ENCODE results near the gene SKI.
"Not testable (repeated sequence)": the region's sequence is repeated elsewhere in the genome, so short reads cannot be mapped to it uniquely, and the experiment has no call there.

SKI gene

DNA sequence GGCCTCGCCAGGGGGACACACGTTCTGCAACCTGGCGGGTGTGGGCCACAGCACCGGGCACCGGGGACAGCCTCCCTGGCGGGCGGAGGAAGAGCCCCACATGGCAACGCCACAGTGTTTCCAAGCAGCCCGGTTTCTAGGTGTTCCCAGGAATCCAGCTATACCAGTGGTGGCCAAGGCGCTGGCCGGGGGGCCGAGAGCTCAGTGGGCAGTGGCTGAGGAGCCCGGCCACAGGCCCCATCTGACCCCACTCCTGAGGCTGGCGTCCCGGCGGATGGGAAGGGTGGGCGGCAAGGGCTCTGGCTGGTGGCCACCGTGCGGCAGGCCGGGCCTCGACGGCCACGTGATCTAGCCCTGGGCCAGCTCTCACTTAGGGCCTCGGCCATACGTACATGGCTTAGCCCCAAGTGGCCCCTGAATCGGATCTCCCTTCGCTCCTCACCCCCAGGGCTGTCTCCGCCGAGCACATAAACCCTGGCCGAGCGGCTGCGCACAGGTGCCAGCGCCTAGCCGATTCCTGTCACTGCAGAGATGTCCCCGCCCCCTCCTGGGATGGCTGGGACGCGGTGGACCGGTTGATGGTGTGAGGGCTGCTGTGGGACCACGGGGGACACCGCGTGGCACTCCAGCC lies 94.6 kb downstream of the SKI start:
- DNase-seq (ENCODE audit: low read depth) = no peak

DNA sequence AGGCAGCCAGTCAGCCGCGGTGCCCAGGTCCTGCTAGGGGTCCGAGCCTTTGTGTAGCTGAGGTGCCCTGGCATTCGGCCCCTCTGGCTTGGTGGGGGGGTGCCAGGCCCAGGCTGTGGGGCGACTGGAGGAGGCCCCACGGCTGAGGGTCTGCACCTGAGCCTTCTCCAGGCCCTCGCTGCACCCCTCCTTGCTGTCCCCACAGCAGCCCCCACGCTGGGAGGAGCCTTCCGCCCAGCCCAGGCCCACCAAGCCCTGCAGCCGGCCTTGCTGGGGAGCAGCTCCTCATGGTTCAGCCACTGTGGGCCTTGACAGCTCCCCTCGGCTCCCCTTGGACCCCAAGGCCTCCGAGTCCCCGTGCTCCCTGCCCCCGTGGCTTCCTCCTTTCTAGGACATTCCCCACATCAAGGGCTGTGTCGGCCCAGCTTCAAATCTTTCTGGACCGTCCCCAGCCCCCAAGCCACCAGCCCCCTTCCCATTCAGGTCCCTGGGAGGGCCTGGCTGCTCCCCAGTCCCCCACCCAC lies 95.4 kb downstream of the SKI start:
- DNase-seq (ENCODE audit: low read depth) = no peak

DNA sequence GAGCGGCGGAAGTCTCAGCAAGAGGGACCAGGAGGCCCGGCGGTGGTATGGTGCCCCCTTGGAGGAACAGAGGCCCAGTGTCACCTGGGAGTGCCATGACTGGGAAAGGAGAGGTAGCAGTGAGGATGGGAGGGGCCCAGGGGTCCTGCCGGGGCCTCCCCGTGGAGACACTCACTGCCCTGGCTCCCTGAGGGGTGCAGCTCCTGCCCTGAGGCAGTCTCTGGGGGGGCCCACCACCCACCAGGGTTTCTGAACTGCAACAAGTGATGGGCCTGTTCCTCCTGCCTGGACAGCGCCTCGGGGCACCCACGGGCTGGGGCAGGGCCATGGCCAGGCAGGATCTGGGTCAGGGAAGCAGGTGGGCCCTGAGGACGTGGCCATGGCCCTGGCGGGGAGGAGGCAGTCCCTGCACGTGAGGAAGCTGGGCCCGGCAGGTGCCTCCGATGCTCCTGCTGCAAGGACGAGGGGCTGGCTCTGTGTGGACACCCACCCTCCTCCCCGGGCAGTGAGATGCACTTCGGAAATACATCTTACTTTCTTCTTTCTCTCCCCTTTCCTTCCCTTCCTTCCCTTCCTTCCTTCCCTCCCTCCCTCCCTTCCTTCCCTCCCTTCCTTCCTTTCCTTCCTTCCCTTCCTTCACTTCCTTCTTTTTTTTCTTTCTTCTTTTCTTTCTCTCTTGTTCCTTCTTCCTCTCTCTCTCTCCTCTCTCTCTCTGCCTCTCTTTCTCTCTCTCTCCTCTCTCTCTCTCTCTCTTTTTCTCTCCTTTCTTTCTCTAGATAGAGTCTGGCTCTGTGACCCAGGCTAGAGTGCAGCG lies 96.6 kb downstream of the SKI start:
- no peak for DNase-seq (ENCODE audit: low read depth)

DNA sequence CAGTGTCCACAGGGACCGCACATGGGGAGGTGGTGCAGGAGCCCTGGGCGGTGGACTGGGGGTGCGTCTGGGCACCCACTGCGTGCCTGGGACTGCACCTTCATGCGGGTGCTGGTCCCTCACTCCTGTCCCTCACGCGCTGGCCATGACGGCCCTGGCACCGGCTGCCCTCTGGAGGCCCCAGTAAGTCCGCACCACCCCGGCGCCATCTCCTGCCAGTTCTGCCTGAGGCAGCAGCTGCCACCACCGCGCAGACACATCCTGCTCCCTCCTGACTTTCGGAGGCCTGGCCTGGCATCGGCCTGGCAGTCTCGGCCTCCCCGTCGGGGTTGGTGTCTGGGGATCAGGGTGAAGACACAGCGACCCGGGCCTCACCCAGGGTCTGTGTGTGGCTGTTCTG lies 98.4 kb downstream of the SKI start:
- no peak for DNase-seq (ENCODE audit: low read depth)

DNA sequence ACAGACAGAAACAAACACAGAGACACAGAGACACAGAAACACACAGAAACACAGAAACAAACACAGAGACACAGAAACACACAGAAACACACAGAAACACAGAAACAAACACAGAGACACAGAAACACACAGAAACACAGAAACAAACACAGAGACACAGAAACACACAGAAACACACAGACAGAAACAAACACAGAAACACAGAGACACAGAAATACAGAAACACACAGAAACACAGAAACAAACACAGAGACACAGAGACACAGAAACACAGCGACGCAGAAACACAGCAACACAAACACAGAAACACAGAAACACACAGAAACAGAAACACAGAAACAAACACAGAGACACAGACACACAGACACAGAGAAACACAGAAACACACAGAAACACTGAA lies 99.0 kb downstream of the SKI start:
- not testable (repeated sequence) for DNase-seq (ENCODE audit: low read depth)

DNA sequence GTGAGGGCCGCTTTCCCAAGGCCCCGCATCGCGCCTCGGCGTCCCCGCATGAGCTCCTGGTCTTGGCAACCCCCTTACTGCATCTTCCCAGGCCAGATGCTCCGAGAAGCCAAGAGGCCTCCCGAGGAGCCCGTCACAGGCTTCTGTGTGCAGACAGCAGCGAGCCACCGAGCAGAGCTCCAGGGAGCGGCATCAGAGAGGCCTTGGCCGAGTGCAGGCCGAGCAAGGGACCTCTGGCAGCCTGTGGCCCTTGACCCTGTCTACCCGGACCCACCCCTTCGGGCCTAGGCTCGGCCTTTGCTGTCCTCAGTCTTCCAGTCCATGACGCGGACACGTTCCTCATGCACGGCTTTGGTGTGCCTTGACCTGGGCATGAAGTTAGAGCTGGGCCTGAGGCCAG lies 99.7 kb downstream of the SKI start:
- no peak for DNase-seq (ENCODE audit: low read depth)

DNA sequence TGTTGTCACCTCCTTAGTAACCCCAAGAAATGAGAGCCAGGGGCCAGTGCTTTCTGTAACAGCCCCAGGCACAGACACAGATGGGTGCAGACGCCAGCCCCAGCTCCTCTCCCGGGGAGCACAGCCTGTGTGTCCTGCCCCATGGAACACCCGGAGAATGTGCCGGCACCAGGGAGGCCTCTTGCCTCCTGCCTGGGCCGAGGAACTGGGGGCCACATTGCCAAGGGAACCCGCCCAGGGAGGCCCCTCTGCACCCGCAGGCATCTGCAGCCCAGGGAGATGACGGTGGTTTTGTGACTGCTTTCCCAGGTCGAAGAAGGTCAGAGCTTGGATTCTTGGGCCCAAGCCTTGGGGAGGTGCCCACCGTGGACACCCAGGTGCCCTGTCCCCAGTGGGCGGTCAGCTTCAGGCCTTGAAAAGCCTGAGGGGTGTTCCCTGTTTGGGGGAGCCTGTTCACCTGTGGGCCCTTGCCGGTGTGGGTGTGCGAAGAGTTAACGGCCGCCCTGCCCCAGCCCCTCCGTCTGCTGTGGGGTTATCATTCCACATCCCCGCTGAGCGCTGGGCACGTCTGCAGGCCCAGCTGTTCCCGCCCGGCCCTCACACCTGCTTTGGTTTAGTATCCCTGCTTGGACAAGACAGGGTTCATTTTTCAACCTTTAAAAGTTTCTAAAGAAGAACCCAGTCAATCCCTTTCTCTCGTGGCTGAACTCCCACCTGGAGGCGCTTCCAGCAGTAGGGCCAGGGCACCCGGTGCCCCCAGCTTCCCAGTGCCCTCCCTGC lies 100.7 kb downstream of the SKI start:
- DNase-seq (ENCODE audit: low read depth) = no peak

DNA sequence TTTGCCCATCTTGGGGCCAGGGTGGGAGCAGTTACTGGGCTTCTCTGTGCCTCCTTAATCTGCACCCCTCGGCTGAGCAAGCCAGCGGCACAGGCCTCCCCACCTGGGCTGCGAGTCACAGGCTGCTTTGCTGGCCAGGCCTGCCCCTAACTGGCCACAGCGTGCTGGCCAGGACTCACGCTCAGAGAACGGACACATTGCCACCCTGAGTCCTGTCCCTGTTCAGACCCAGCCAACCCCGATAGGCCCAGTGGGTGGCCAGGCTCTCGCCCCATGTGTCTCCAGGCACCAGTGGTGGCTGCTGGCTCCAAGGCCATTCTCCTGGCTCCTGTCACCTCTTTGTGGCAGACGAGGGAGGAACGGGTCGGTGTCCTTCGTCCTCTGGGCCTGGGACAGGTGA lies 101.9 kb downstream of the SKI start:
- no peak for DNase-seq (ENCODE audit: low read depth)

DNA sequence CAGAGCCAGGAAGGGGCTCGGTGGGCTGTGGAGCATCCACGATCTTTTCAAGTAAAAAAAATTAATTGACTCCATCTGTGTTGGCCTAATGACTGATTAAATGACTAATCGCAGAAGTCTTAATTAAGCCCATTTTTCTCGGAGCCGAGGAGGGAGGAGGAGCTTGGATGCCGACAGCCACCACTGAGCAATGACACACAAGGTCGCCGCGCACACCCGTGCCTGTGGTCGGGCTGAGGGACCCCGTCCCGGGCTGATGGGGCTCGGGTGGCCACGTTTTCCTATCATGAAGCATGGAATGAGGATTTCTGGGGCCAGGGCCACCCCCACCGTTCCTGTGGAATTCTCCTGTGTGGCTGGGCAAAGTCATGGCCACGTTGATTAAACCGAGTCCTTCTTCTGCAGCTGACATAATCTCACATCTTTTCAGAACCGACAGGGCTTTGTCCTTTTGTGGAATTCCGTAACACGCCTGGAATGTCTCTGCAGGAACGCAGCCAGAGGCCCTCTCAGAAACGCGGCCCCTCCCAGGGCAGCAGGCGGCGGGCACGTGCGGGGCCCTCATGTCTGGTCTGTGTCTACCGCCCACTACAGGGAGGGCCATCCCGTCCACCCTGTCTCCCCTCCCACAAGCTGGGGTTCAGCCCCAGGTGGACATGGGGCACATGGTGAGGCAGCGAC lies 102.5 kb downstream of the SKI start:
- no peak for DNase-seq (ENCODE audit: low read depth)

DNA sequence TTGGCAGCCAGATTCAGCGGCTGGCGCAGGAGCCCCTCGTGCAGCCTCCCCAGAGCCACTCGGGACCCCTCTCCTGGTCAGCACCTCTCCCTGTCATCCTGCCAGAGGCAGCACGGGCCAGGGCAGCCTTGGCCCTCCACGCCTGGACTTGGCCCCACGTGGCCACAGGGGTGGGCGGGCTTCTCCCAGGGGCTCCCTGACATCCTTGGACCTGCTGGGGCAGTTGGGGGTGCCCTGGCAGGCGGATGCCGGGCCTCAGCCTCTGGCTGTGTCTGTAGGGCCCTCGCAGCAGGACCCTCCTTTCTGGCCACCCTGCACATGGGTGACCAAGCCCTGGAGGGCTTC lies 103.1 kb downstream of the SKI start:
- DNase-seq (ENCODE audit: low read depth) = no peak

DNA sequence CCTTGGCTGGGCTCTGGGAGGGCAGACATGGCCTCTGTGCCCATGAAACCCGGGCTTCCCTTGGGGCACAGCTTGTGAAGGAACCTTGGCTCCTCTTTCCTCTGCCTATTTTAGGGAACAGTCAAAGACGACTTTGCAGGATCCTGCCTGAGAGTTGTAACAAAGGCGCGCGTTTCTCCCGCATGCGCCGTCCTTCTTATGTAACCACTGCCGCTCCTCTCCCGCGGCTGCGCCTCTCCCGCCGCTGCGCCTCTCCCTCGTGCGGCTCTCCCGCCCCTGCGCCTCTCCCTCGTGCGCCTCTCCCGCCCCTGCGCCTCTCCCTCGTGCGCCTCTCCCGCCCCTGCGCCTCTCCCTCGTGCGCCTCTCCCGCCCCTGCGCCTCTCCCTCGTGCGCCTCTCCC lies 103.5 kb downstream of the SKI start:
- not testable (repeated sequence) for DNase-seq (ENCODE audit: low read depth)

DNA sequence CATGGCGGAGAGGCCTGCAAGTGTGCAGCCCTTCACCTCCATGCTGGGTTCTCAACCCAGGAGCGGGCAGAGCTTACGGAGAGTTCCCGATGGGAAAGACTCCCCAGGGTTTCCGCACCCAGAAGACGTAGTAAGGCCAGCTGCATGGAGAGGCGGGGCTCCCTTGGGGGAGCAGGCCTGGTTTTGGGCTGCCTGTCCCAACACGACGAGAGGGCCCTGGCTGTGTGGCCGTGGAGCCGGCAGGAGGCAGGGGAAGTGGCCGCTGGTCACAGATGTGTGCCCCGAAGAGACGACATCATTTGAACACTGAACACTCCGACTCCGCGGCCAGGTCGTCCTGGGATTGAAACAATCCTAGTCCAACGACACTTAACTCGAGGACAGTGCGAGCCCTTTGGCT lies 106.2 kb downstream of the SKI start:
- no peak for DNase-seq (ENCODE audit: low read depth)

DNA sequence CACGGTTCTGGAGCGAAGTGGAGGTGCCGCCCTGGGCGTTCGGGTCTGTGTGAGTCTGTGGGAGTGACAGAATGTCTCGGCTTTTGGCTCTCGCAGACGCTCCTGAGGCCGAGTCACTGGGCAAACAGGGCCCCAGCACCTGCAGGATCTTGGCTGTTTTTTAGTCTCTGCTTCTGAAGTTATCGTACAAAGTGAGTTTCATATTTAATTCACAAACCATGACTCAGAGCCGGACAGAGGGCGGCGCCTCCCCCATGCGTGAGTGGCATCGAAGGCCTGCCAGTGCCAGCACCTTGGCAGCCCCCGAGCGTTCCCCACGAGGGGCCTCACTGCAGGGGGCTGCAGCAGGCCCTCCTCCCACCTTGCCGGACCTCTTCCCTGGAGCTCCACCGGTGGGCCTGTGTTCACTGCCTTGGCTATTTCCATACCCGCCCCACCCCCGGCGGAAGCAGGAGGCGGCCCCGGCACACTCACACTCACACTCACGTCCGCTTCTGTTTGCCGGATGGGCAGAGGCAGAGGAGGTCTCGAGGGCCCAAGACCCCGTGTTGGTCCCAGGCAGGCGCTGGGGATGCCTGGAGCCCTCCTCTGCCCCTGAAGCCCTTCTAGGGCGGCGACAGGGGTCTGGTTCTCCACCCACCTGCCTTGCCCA lies 106.9 kb downstream of the SKI start:
- no peak for DNase-seq (ENCODE audit: low read depth)

DNA sequence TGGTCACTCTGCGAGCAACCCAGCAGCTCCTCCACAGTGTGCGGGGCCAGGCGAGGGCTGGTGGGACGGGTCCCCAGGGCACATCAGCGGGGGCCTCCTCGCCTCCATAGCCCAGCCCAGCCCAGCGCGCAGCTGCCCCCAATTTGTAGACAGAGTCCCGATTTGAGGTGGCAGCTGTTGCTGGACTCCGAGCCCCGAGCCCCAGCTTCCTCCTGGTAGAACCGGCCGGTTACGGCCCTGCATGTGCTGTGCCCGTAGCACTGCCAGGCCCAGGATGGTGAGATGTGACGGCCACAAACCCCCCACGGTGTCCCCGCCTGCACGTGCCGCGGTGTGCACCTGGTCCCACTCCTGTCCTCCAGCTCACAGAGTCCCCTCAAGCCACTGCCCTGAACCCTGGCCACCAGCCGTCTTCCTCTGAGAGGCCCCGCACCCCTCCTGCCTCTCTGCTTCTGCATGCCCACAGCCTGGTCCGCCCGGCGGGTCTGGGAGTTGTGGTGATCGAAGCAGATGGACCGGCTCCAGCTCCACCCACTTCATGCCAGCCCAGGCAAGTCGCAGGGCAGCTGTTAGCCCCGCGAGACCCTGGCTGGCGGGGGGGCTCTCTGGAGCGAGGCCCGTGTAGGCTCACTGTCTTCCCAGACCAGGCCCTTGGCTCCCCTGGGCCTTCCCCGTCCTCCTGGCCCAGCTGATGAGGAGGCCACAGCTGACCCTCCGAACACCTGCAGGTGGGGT lies 107.8 kb downstream of the SKI start:
- DNase-seq (ENCODE audit: low read depth) = no peak

DNA sequence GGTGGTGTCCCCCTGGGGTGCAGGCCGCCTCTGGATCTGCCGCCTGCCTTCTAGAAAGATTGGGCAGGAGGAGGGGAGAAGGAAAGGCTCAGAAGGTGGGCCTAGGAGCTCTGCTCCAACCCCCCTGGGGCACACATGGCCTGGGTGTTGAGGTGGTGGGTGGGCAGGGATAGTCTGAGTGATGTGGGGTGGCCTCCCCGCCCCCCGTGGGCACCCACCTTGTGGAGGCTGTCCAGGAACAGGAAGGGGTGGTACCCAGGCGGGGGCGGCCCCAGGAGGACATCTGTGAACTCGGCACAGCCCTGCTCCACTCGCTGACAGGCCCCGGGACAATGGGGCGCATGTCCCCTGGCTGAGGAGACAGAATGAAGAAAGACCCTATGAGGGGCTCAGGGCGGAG lies 108.4 kb downstream of the SKI start:
- no peak for DNase-seq (ENCODE audit: low read depth)

DNA sequence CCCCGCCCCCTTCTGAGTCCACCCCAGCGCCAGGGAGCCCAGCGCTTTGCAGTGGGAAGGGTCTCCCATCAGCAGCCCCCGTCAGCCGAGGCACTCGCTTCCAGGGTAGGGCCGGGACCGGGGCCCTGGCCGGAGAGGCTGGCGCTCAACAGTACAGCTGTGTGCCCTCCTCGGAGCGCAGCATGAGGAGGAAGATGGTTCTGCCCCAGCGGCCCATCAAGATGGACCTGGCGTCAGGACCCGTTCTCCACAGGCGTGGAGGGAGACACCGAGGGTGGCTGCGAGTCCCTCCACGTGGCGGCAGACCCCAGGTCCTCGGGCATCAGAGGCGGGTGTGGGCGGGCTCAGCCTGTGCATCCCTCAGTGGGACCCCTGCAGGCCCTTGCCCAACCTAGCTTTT lies 109.0 kb downstream of the SKI start:
- DNase-seq (ENCODE audit: low read depth) = no peak

DNA sequence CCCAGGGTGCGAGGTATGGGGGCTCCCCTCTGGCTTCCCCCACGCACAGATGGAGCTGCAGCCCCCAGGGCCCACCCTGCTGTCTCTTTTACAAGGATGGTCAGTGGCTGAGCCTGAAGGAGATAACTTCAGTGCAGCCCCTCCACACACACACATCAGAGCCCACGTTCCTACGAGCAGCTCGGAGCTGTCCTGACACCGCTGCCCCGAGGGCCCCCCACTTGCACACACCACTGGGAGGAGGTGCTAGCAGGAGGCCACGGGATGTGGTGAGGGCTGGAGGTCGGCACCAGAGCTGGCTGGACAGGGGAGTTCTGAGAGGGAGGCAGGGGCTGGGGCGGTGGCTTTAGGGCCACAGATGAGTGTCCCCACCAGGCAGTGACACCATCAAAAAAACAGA lies 109.4 kb downstream of the SKI start:
- DNase-seq (ENCODE audit: low read depth) = no peak

DNA sequence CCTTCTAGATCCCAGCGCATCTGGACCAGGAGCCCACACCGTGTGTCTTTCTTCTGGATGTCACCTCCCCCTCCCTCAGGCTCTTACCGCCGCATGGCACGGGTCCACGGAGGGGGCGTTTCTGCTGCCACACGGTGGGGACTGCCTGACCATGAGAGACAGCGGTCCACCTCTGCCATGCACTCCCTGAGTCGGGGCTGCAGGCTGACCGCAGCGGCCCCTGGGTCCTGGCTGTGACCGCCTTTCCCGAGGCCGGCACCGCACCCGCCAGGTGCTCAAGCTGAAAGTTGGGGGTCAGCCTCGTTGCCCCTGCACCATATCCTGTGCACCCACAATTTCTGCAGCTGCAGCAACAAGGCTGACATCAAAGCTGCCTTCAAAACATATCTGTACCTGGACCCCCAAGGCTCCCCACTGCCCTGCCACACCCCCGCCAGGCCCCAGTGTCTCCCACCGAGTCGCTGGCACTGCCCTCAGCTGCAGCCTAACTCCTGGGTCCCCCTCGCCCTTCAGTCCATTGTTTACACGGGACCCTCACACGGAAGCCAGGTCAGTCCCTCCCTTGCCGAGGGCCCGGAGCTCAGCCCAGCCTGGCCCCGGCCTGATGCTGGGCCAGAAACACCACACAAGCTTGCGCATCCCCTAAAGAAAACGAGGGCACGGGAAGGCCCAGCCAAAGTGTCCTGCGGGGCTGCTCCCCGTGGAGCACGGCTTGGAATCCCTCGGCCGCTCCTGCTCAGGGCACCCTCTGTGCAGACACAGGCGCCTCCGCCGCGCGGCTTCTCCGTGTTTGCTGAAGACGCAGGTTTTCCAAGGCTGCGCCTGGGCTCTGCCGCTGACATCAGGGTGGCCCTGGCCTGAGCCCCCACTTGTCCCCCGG lies 111.3 kb downstream of the SKI start:
- DNase-seq (ENCODE audit: low read depth) = no peak

DNA sequence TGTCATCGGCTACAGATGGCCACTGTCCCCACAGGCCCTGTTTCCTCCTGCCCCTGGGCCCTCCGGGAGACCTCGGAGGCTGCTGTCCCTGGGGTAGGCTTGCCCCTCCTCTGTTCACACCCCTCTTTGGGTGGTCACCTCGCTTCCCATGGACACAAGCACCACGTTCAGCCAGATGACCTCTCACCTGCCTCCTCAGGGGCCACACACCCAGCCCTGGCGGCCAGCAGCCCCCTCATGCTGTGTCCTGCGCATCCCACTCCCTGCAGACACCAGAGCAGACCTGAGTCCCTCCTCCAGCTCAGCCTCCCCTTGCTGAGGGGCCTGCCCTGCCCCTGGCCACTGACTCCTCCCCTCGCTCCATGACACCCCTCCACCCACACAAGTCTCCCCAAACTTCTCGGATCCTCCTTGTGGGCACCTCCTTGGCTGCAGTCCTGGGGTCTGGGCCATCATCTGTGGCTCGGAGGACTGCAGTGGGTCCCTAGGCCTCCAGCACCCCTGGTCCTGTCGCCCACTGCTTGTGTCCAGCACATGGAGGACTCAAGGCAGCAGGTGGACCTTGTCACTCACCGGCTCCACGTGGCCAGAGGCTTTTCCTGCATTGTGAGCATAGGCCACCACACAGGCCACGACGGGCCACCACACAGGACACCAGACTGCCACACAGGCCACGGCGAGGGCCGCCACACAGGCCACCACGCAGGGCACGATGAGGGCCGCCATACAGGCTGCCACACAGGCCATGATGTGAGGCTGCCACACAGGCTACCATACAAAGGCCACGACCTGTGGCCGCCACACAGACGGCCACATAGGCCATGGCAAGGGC lies 112.2 kb downstream of the SKI start:
- DNase-seq (ENCODE audit: low read depth) = no peak

Measured in stimulated activated CD8-positive, alpha-beta memory T cell treated with anti-CD3 and anti-CD28 coated beads, Interleukin-12 subunit alpha, Interleukin-12 subunit beta, amount 100 ng/mL, for 1 hour (primary cell).